B cell (primary cell): ENCODE results near the gene ESYT2. TPM values are rescaled to one million over a fixed set of nuclear protein-coding genes. Genes with fewer than 3 reads are reported as not detected.

ENCODE experiments used
- ATAC-seq: fragments of 200-7000 bp; cut with Tn5 transposase; one replicate; pipeline ENCODE4 v1.10.0; 2021; ENCODE audit warnings: low read depth, mild to moderate bottlenecking, moderate number of reproducible peaks, moderate library complexity
- CTCF ChIA-PET: fragments of 350-600 bp; sonication (Branson Sonifier 250); formaldehyde crosslinking; loops from one replicate; lab custom pipeline; 2021; ENCODE audit warnings: antibody characterized with exemption, inconsistent platforms; lab: Charles Lee
- POLR2A ChIA-PET: fragments of 350-600 bp; sonication (Branson Sonifier 250); formaldehyde crosslinking; loops from one replicate; lab custom pipeline; 2021; ENCODE audit warnings: antibody characterized with exemption; lab: Charles Lee
- DNase-seq: peaks from one replicate; pipeline ENCODE4 v3.0.0; 2013
- H2AFZ ChIP-seq: 2 replicates; pipeline ENCODE4 v1.6.1; 2012; ENCODE audit warnings: mild to moderate bottlenecking, low read depth, low read length; ENCODE audit not compliant: insufficient read depth, poor library complexity, severe bottlenecking
- H3K27ac ChIP-seq, 2 donors: 1 replicate in 1 of 2; 2 replicates in 1 of 2; pipeline ENCODE4 v1.5.1; 2012 to 2013; ENCODE audit warnings: low read length in 2 of 2, mild to moderate bottlenecking in 2 of 2, moderate library complexity in 1 of 2
- H3K27me3 ChIP-seq, 4 experiments: fragments of 200-600 bp in 1 of 4; sonication (generic) in 1 of 4; replicated peaks in 1 of 4; 1 replicate in 2 of 4; 2 replicates in 2 of 4; pipeline versions ENCODE4 v1.6.1 to v1.7.0; 2013 to 2016; ENCODE audit warnings: low read length in 3 of 4, mild to moderate bottlenecking in 2 of 4, mixed read lengths in 1 of 4, moderate library complexity in 1 of 4; ENCODE audit not compliant: insufficient read depth in 4 of 4, control insufficient read depth in 3 of 4; ENCODE audit errors: control extremely low read depth in 1 of 4
- H3K36me3 ChIP-seq, 2 experiments: replicated peaks in 1 of 2; 1 replicate in 1 of 2; 2 replicates in 1 of 2; pipeline versions ENCODE4 v1.6.1 to v1.7.1; 2013; ENCODE audit warnings: low read length in 1 of 2; ENCODE audit not compliant: insufficient read depth in 2 of 2, control insufficient read depth in 1 of 2; ENCODE audit errors: control extremely low read depth in 1 of 2, extremely low read depth in 1 of 2
- H3K4me1 ChIP-seq, 2 donors: fragments of 200-600 bp in 1 of 2; sonication (generic) in 1 of 2; 1 replicate in 1 of 2; 2 replicates in 1 of 2; pipeline versions ENCODE4 v1.5.1 to v1.6.1; 2013 to 2017; ENCODE audit warnings: low read length in 2 of 2; ENCODE audit not compliant: control insufficient read depth in 2 of 2, insufficient read depth in 2 of 2
- H3K4me2 ChIP-seq: replicated peaks from 2 replicates; pipeline ENCODE3; 2012; ENCODE audit warnings: mild to moderate bottlenecking, low read depth, low read length; ENCODE audit not compliant: poor library complexity, severe bottlenecking
- H3K4me3 ChIP-seq, 5 experiments: fragments of 200-600 bp in 1 of 5; sonication (generic) in 1 of 5; 1 replicate in 3 of 5; 2 replicates in 2 of 5; pipeline versions ENCODE4 v1.5.1 to v1.7.0; 2011 to 2016; ENCODE audit warnings: low read length in 4 of 5, mild to moderate bottlenecking in 4 of 5, low read depth in 2 of 5, control low read depth in 1 of 5, moderate library complexity in 1 of 5; ENCODE audit not compliant: insufficient read depth in 1 of 5; ENCODE audit errors: control extremely low read depth in 1 of 5, extremely low read depth in 1 of 5
- H3K79me2 ChIP-seq: fragments of 200-600 bp; sonication (generic); one replicate; pipeline ENCODE4 v1.6.0; 2016; ENCODE audit warnings: low read length; ENCODE audit not compliant: control insufficient read depth, insufficient read depth
- H3K9ac ChIP-seq: fragments of 200-600 bp; sonication (generic); 2 replicates; pipeline ENCODE4 v1.6.1; 2017; ENCODE audit warnings: mild to moderate bottlenecking, low read length, moderate library complexity
- H3K9me3 ChIP-seq, 3 donors: one replicate each; pipeline versions ENCODE4 v1.6.1 to v1.7.1; 2013; ENCODE audit warnings: low read length in 2 of 3; ENCODE audit not compliant: control insufficient read depth in 2 of 3, insufficient read depth in 1 of 3; ENCODE audit errors: control extremely low read depth in 1 of 3
- H4K20me1 ChIP-seq: 2 replicates; pipeline ENCODE4 v1.6.0; 2012; ENCODE audit warnings: mild to moderate bottlenecking, low read length; ENCODE audit not compliant: insufficient read depth, control insufficient read depth, poor library complexity, severe bottlenecking
- H3K27ac Mint-ChIP-seq: one replicate; pipeline ENCODE4 v1.8.0; 2021; ENCODE audit warnings: mixed read lengths
- H3K27me3 Mint-ChIP-seq: one replicate; pipeline ENCODE4 v1.8.0; 2021; ENCODE audit warnings: mixed read lengths
- H3K4me1 Mint-ChIP-seq: one replicate; pipeline ENCODE4 v1.8.0; 2021; ENCODE audit warnings: mixed read lengths
- H3K4me3 Mint-ChIP-seq: one replicate; pipeline ENCODE4 v1.8.0; 2021; ENCODE audit warnings: mixed read lengths
- H3K9me3 Mint-ChIP-seq: one replicate; pipeline ENCODE4 v1.8.0; 2022; ENCODE audit warnings: mixed read lengths; ENCODE audit not compliant: insufficient read depth
- CTCF ChIP-seq: fragments of 200-600 bp; IDR thresholded peaks from one replicate; pipeline ENCODE4 v1.8.0; 2022; ENCODE audit warnings: antibody characterized with exemption, mild to moderate bottlenecking
- EZH2 ChIP-seq: IDR thresholded peaks from 2 replicates; pipeline ENCODE4 v1.6.1; 2012; ENCODE audit warnings: borderline replicate concordance, low read depth, mild to moderate bottlenecking, moderate library complexity, low read length; ENCODE audit not compliant: insufficient read depth, poor library complexity, severe bottlenecking
- WGBS: methylation state at CpG from one replicate; pipeline ENCODE4 v1.1.5; 2013; ENCODE audit warnings: missing lambda C conversion rate; ENCODE audit not compliant: insufficient coverage; 5-methylcytosine and 5-hydroxymethylcytosine counted together
- intact Hi-C: fragments of 100-400 bp; cut with micrococcal nuclease; formaldehyde crosslinking; loops from one replicate; pipeline ENCODE4 v1.10.0; 2022
- polyA plus RNA-seq: library from polyadenylated mRNA; depleted of rRNA; stranded (reverse); fragments of >200 nt; gene quantifications from 2 replicates; pipeline ENCODE4 v1.2.3, GENCODE V29; 2012
- total RNA-seq, 2 donors: library from RNA; stranded (reverse); fragments of 120-200 nt in 1 of 2; gene quantifications; 1 replicate in 1 of 2; 2 replicates in 1 of 2; pipeline versions ENCODE4 v1.2.3 to v1.2.4, GENCODE V29; 2013 to 2022

The ESYT2 gene
- total and polyA plus RNA-seq, 2 donors (not counting 1 experiment from before 2014, with no cell fraction given): 12.0 to 34.2 TPM

GRCh38 chr7:158834878-158835784 lies 5.8 kb upstream of the ESYT2 start:
- H3K4me1 Mint-ChIP-seq: peaks cover 9% of the 10 kb centered on the region
- no peaks in the 10 kb centered on the region for H3K36me3 ChIP-seq
- H3K27ac ChIP-seq: no peak overlapping the region
- ChIA-PET CTCF (no interaction called here), POLR2A (interaction anchor here (0.7 kb wide), 1 partner anchor 19 kb away, joined by 4 read pairs; no protein-coding TSS in a partner anchor)
- H3K9ac ChIP-seq: no peak overlapping the region
- ATAC-seq: no peak
- no peak for TF ChIP-seq CTCF
- no peak for TF ChIP-seq EZH2
- intact Hi-C loops: no loop called here
- DNase-seq: no peak
- no peak overlapping the region for H3K4me3 Mint-ChIP-seq
- WGBS: 89% methylated on average over 10 of the region's 21 CpGs
- H3K27me3 Mint-ChIP-seq: peaks cover 7% of the 10 kb centered on the region
- peaks cover 0 to 2% (median 0%) of the 10 kb centered on the region in 3 donors for H3K9me3 ChIP-seq
- H3K9me3 Mint-ChIP-seq: no peaks in the 10 kb centered on the region
- no peak overlapping the region for H3K4me2 ChIP-seq
- peaks cover 0 to 7% (median 0%) of the 10 kb centered on the region in 4 experiments for H3K27me3 ChIP-seq
- no peak overlapping the region for H3K4me3 ChIP-seq
- no peaks in the 10 kb centered on the region for H3K79me2 ChIP-seq
- peaks cover 5 to 6% of the 10 kb centered on the region in 2 donors for H3K4me1 ChIP-seq
- no peaks in the 10 kb centered on the region for H4K20me1 ChIP-seq
- no peak overlapping the region for H3K27ac Mint-ChIP-seq
- H2AFZ ChIP-seq: no peak overlapping the region

GRCh38 chr7:158832994-158833393 lies 3.7 kb upstream of the ESYT2 start:
- Histone ChIP-seq H3K9ac (no peak overlapping the region), H3K4me2 (no peak overlapping the region), H3K4me1 (peaks cover 7 to 9% of the 10 kb centered on the region in 2 donors), H3K36me3 (no peaks in the 10 kb centered on the region), H3K9me3 (peaks cover 0 to 1% (median 0%) of the 10 kb centered on the region in 3 donors), H3K4me3 (no peak overlapping the region), H3K27ac (no peak overlapping the region), H3K79me2 (peaks cover 5% of the 10 kb centered on the region), H4K20me1 (peaks cover 10% of the 10 kb centered on the region), H2AFZ (no peak overlapping the region), H3K27me3 (peaks cover 0 to 7% (median 0%) of the 10 kb centered on the region in 4 experiments)
- Mint-ChIP-seq H3K4me1 (peaks cover 9% of the 10 kb centered on the region), H3K9me3 (no peaks in the 10 kb centered on the region), H3K27ac (no peak overlapping the region), H3K4me3 (no peak overlapping the region), H3K27me3 (peaks cover 7% of the 10 kb centered on the region)
- CTCF ChIA-PET: no interaction called here
- no peak for TF ChIP-seq EZH2
- no peak for TF ChIP-seq CTCF
- ATAC-seq (no peak), DNase-seq (no peak)
- WGBS: 90% methylated on average over 3 of the region's 3 CpGs
- intact Hi-C loops: no loop called here
- POLR2A ChIA-PET: no interaction called here
